ENCODE measurements around the gene ALOX15B. TPM values are rescaled to one million over a fixed set of nuclear protein-coding genes. Genes with fewer than 3 reads are reported as not detected.

The ALOX15B gene
- total and polyA plus RNA-seq, 11 donors: 0.07 to 2.2 (median 0.23) TPM; not detected in 4

- Histone ChIP-seq H3K9me3 (no peaks in the 10 kb centered on the region), H3K36me3 (no peaks in the 10 kb centered on the region), H3K27me3 (peaks cover 10 to 32% (median 18%) of the 10 kb centered on the region in 9 donors), H3K4me3 (no peak overlapping the region), H3K27ac (no peak overlapping the region), H3K4me1 (peaks cover 2 to 8% (median 5%) of the 10 kb centered on the region in 12 donors)
- TF ChIP-seq POLR2A (IDR thresholded peaks at IDR 0.05): no peak
- TF ChIP-seq, protein P1, sequence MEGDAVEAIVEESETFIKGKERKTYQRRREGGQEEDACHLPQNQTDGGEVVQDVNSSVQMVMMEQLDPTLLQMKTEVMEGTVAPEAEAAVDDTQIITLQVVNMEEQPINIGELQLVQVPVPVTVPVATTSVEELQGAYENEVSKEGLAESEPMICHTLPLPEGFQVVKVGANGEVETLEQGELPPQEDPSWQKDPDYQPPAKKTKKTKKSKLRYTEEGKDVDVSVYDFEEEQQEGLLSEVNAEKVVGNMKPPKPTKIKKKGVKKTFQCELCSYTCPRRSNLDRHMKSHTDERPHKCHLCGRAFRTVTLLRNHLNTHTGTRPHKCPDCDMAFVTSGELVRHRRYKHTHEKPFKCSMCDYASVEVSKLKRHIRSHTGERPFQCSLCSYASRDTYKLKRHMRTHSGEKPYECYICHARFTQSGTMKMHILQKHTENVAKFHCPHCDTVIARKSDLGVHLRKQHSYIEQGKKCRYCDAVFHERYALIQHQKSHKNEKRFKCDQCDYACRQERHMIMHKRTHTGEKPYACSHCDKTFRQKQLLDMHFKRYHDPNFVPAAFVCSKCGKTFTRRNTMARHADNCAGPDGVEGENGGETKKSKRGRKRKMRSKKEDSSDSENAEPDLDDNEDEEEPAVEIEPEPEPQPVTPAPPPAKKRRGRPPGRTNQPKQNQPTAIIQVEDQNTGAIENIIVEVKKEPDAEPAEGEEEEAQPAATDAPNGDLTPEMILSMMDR (IDR thresholded peaks at IDR 0.05): no peak
- intact Hi-C loops (cut with DNase I): loop anchor here in 1 of 10 donors (10.0 kb wide), 1 partner anchor 47 kb away; no protein-coding TSS in a partner anchor
- DNase-seq: no peak
- ATAC-seq: no peak
- 95 to 100% (median 97%) methylated on average over 5 of the region's 5 CpGs for WGBS, 4 donors
Measured at GRCh38 chr17:8007836-8008235, 31.0 kb upstream of the ALOX15B start.

DNA sequence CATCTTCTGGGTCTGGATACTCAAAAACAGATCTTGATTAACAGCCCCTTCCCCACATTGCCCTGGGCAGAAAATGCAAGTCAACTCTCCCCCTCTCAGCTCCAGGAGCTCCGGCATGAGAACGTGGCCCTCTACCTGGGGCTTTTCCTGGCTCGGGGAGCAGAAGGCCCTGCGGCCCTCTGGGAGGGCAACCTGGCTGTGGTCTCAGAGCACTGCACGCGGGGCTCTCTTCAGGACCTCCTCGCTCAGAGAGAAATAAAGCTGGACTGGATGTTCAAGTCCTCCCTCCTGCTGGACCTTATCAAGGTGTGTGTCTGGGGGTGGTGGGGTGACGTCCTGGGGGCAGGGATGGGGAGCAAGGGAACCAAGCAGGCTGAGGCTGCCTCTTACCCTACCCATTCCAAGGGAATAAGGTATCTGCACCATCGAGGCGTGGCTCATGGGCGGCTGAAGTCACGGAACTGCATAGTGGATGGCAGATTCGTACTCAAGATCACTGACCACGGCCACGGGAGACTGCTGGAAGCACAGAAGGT is 26.7 kb upstream of the ALOX15B start:
- ATAC-seq (no peak), DNase-seq (no peak)
- Histone ChIP-seq H3K27me3 (peaks cover 0 to 14% (median 10%) of the 10 kb centered on the region in 9 donors), H3K9me3 (no peaks in the 10 kb centered on the region), H3K27ac (no peak overlapping the region), H3K4me3 (no peak overlapping the region), H3K4me1 (peaks cover 0 to 15% (median 14%) of the 10 kb centered on the region in 12 donors), H3K36me3 (no peaks in the 10 kb centered on the region)
- intact Hi-C loops (cut with DNase I): no loop called here
- TF ChIP-seq, protein P1 (IDR thresholded peaks at IDR 0.05): no peak
- TF ChIP-seq POLR2A (IDR thresholded peaks at IDR 0.05): no peak
- WGBS, 4 donors: 87 to 92% (median 90%) methylated on average over 15 of the region's 15 CpGs

DNA sequence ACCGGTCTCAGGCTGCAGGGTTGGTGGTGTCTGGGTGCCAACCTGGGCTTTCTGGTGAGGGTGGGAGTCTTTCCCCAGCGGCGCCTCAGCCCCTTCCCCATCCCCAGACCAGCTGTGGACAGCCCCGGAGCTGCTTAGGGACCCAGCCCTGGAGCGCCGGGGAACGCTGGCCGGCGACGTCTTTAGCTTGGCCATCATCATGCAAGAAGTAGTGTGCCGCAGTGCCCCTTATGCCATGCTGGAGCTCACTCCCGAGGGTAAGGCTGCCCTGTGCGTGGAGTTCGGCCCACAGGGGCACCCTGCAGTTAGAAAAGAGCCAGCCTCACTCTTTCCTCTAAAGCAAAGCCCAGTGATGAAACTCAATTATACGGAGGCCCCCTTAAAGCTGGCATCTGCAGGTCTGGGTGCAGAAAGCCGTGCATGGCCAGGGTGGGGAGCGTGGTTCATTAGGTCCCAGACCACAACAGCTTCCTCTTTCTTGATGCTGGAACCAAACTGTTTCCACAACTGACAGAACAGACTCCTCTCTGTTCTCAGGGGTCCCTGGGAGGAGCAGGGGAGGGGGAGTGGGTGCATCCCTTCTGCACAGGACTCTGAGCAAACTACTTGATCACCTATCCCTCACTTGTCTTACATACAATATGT is 25.7 kb upstream of the ALOX15B start:
- intact Hi-C loops (cut with DNase I): no loop called here
- Histone ChIP-seq H3K27ac (no peak overlapping the region), H3K4me3 (no peak overlapping the region), H3K27me3 (peaks cover 0 to 14% (median 10%) of the 10 kb centered on the region in 9 donors), H3K36me3 (no peaks in the 10 kb centered on the region), H3K4me1 (peaks cover 0 to 24% (median 14%) of the 10 kb centered on the region in 12 donors), H3K9me3 (no peaks in the 10 kb centered on the region)
- no peak for TF ChIP-seq POLR2A (IDR thresholded peaks at IDR 0.05)
- TF ChIP-seq, protein P1 (IDR thresholded peaks at IDR 0.05): no peak
- WGBS, 4 donors: 84 to 88% (median 88%) methylated on average over 3 to 17 of the region's 17 CpGs
- DNase-seq (no peak), ATAC-seq (no peak)

DNA sequence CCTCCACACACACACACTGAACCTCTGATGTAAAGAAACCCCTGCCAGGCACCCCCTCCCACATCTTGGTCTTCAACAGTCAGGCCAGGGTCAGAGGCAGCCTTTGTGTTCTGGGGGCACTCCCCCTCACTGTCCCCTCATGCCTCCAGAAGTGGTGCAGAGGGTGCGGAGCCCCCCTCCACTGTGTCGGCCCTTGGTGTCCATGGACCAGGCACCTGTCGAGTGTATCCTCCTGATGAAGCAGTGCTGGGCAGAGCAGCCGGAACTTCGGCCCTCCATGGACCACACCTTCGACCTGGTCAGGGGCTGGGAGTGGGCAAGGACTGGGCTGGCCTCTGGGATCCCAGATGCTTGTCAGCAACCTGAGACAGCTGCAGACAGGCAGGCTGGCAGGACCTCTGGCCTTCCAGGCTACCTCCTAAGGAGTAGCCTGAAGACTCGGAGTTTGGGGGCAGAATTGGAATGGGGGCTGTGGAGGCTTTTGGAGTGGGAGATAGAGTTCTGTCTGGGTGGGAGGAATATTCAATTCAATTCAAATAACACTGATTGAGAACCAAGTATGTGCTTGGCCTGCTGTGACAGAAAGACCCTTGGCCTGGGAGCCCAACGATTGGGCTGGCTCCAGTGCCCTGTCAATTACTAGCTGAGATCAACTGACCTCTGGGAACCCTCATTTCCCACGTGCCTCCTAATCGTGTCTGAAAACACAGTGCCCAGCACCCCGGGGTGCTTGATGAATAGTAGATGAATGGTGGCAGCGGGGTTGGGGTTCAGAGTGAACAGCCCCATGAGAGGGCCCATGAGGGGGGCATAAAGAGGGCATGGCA is 24.9 kb upstream of the ALOX15B start:
- intact Hi-C loops (cut with DNase I): no loop called here
- no peaks in the 10 kb centered on the region for H3K9me3 ChIP-seq
- DNase-seq: no peak
- H3K4me3 ChIP-seq: no peak overlapping the region
- peaks cover 0 to 27% (median 14%) of the 10 kb centered on the region in 12 donors for H3K4me1 ChIP-seq
- TF ChIP-seq, protein P1 (IDR thresholded peaks at IDR 0.05): no peak
- 87 to 93% (median 89%) methylated on average over 9 to 12 of the region's 12 CpGs for WGBS, 4 donors
- H3K27me3 ChIP-seq: peaks cover 0 to 14% (median 10%) of the 10 kb centered on the region in 9 donors
- no peak for ATAC-seq
- no peak overlapping the region for H3K27ac ChIP-seq
- no peaks in the 10 kb centered on the region for H3K36me3 ChIP-seq
